Neural cell (in vitro differentiated cells): Measurements from ENCODE around the gene ISOC2. TPM values are rescaled to one million over a fixed set of nuclear protein-coding genes. Genes with fewer than 3 reads are reported as not detected.

Source experiments
- H2AFZ ChIP-seq: fragments of 200-600, 300-800 bp; sonication (generic), shearing (Covaris generic); 2 replicates; pipeline ENCODE4 v1.6.0; 2014; ENCODE audit warnings: low read depth, mild to moderate bottlenecking, antibody characterized with exemption, low read length, moderate library complexity
- H3F3A ChIP-seq: fragments of 200-600 bp; shearing (Covaris generic); 2 replicates; pipeline ENCODE4 v1.6.1; 2016; ENCODE audit warnings: mild to moderate bottlenecking, moderate library complexity, mixed read lengths, antibody characterized with exemption, low read length; ENCODE audit not compliant: insufficient read depth, poor library complexity, severe bottlenecking
- H3K27ac ChIP-seq: fragments of 200-600, 300-800 bp; sonication (generic), shearing (Covaris generic); 2 replicates; pipeline ENCODE4 v1.5.1; 2014; ENCODE audit warnings: mild to moderate bottlenecking, low read length, moderate library complexity
- H3K27me3 ChIP-seq: fragments of 300-800, 200-600 bp; sonication (generic), shearing (Covaris generic); 2 replicates; pipeline ENCODE4 v1.6.0; 2014; ENCODE audit warnings: mild to moderate bottlenecking, low read depth, low read length, moderate library complexity; ENCODE audit not compliant: insufficient read depth
- H3K36me3 ChIP-seq: fragments of 300-800, 200-600 bp; sonication (generic), shearing (Covaris generic); 2 replicates; pipeline ENCODE4 v1.5.1; 2014; ENCODE audit warnings: mild to moderate bottlenecking, antibody characterized with exemption, low read length, moderate library complexity; ENCODE audit not compliant: insufficient read depth
- H3K4me2 ChIP-seq: fragments of 300-800, 200-600 bp; sonication (generic), shearing (Covaris generic); 2 replicates; pipeline ENCODE4 v1.6.0; 2014; ENCODE audit warnings: mild to moderate bottlenecking, low read length
- H3K4me3 ChIP-seq: fragments of 300-800, 200-600 bp; sonication (generic), shearing (Covaris generic); 2 replicates; pipeline ENCODE4 v1.5.1; 2014; ENCODE audit warnings: mild to moderate bottlenecking, low read length, moderate library complexity
- H3K79me2 ChIP-seq: fragments of 200-600 bp; shearing (Covaris generic); replicated peaks from 2 replicates; pipeline ENCODE4 v1.6.0; 2014; ENCODE audit warnings: mild to moderate bottlenecking, low read length, moderate library complexity; ENCODE audit not compliant: insufficient read depth
- H3K9ac ChIP-seq: fragments of 300-800, 200-600 bp; sonication (generic), shearing (Covaris generic); 2 replicates; pipeline ENCODE4 v1.6.1; 2016; ENCODE audit warnings: mild to moderate bottlenecking, low read length, mixed read lengths
- H3K9me2 ChIP-seq: fragments of 200-600 bp; shearing (Covaris generic); 2 replicates; pipeline ENCODE4 v1.6.1; 2016; ENCODE audit warnings: mild to moderate bottlenecking, low read length, mixed read lengths; ENCODE audit not compliant: insufficient read depth
- H3K9me3 ChIP-seq: fragments of 200-600, 300-800 bp; sonication (generic), shearing (Covaris generic); 2 replicates; pipeline ENCODE4 v1.6.1; 2016; ENCODE audit warnings: mild to moderate bottlenecking, mixed run types, low read length, moderate library complexity, mixed read lengths
- H4K20me1 ChIP-seq: fragments of 200-600 bp; shearing (Covaris generic); 2 replicates; pipeline ENCODE4 v1.6.1; 2016; ENCODE audit warnings: mild to moderate bottlenecking, mixed run types; ENCODE audit not compliant: insufficient read depth
- EP300 ChIP-seq: fragments of 450-650 bp; conservative IDR thresholded peaks from 2 replicates; pipeline ENCODE4 v1.6.1; 2014; ENCODE audit warnings: antibody characterized with exemption, mild to moderate bottlenecking, moderate library complexity; ENCODE audit not compliant: poor library complexity, severe bottlenecking
- EZH2 ChIP-seq: fragments of 200-600, 300-800 bp; shearing (Covaris generic), sonication (generic); IDR thresholded peaks from 2 replicates; pipeline ENCODE4 v1.6.1; 2014; ENCODE audit warnings: antibody characterized with exemption, low read length, borderline replicate concordance, mild to moderate bottlenecking; ENCODE audit not compliant: insufficient read depth, poor library complexity, severe bottlenecking
- MXI1 ChIP-seq: fragments of 450-650 bp; conservative IDR thresholded peaks from 2 replicates; pipeline ENCODE4 v1.6.1; 2014; ENCODE audit warnings: antibody characterized with exemption, mild to moderate bottlenecking; ENCODE audit not compliant: poor library complexity, severe bottlenecking
- POLR2AphosphoS5 ChIP-seq: IDR thresholded peaks from 2 replicates; pipeline ENCODE4 v1.6.1; 2012
- RAD21 ChIP-seq: fragments of 450-650 bp; conservative IDR thresholded peaks from 2 replicates; pipeline ENCODE4 v1.6.1; 2014; ENCODE audit warnings: antibody characterized with exemption, mild to moderate bottlenecking, moderate library complexity
- SMC3 ChIP-seq: fragments of 450-650 bp; conservative IDR thresholded peaks from 2 replicates; pipeline ENCODE4 v1.6.1; 2014; ENCODE audit warnings: antibody characterized with exemption, mild to moderate bottlenecking, moderate library complexity; ENCODE audit not compliant: poor library complexity
- TAF1 ChIP-seq: IDR thresholded peaks from 2 replicates; pipeline ENCODE4 v1.6.1; 2012; ENCODE audit warnings: low read depth
- polyA plus RNA-seq: library from polyadenylated mRNA; depleted of rRNA; stranded (reverse); fragments of >200 nt; gene quantifications from 2 replicates; pipeline ENCODE4 v1.2.3, GENCODE V29; 2014
- TF ChIP-seq, protein P1 (sequence below): fragments of 450-650 bp; IDR thresholded peaks from 2 replicates; pipeline ENCODE4 v1.5.1; 2014; ENCODE audit warnings: antibody characterized with exemption, mild to moderate bottlenecking, moderate library complexity; ENCODE audit not compliant: poor library complexity, severe bottlenecking
- TF ChIP-seq, protein P2 (sequence below): IDR thresholded peaks from 2 replicates; pipeline ENCODE4 v1.6.1; 2012; ENCODE audit warnings: borderline replicate concordance

The ISOC2 gene
- polyA plus RNA-seq, 1 donor from 2014 or later = 48.1 TPM

DNA sequence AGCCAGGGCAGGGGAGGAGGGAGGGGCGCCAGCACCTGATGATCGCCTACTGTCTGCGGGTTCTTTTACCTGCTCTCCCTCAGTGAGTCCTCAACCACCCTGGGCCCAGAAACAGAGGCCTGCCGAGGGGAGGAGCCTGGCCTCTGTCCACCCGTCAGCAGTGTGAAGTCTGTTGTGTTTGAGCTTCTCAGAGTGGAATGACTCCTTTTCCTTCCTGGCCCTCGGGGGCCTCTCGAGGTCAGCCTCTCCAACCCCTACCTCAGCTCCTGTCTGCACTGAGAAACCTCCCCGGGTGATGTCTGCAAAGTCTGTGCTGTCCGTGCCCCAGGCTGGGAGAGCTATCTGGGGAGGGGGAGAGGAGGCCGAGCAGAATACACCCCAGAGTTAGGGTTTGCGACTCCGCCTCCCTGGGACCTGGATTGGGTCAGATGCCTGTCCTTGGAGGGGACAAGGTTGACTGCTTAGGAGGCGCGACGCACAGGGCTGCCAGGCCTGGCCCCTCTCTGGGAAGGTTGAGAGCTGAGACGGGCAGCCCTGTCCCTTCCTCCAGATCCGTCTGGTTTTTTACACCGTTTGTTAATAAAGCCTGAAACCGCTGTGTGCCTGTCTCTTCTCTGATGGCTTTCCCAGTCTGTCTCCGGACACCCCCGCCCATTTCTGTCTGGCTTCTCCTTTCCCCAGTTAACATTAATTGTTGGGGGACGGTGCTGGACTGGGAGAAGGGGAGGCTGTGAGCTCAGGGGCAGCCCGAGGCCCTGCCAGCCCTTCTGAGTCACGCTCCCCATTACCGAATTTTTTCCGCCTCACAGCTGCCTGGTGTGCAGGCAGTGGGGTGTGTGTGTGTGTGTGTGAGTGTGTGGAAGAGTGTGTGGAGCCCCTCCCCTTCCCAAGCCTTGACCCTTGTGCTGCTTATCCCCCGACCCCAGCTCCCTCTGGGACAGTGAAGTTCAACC lies 25.8 kb upstream of the ISOC2 start:
- Histone ChIP-seq H3K27ac (no peak overlapping the region), H3K79me2 (peaks cover 14% of the 10 kb centered on the region), H3K9ac (peak overlapping the region; percentile 95), H3K36me3 (no peaks in the 10 kb centered on the region), H4K20me1 (no peaks in the 10 kb centered on the region), H3K9me2 (no peaks in the 10 kb centered on the region), H3K27me3 (no peaks in the 10 kb centered on the region), H3K9me3 (no peaks in the 10 kb centered on the region), H3F3A (no peaks in the 10 kb centered on the region), H2AFZ (no peak overlapping the region), H3K4me3 (peak overlapping the region; percentile 47), H3K4me2 (no peak overlapping the region)
- no peak for TF ChIP-seq EP300

DNA sequence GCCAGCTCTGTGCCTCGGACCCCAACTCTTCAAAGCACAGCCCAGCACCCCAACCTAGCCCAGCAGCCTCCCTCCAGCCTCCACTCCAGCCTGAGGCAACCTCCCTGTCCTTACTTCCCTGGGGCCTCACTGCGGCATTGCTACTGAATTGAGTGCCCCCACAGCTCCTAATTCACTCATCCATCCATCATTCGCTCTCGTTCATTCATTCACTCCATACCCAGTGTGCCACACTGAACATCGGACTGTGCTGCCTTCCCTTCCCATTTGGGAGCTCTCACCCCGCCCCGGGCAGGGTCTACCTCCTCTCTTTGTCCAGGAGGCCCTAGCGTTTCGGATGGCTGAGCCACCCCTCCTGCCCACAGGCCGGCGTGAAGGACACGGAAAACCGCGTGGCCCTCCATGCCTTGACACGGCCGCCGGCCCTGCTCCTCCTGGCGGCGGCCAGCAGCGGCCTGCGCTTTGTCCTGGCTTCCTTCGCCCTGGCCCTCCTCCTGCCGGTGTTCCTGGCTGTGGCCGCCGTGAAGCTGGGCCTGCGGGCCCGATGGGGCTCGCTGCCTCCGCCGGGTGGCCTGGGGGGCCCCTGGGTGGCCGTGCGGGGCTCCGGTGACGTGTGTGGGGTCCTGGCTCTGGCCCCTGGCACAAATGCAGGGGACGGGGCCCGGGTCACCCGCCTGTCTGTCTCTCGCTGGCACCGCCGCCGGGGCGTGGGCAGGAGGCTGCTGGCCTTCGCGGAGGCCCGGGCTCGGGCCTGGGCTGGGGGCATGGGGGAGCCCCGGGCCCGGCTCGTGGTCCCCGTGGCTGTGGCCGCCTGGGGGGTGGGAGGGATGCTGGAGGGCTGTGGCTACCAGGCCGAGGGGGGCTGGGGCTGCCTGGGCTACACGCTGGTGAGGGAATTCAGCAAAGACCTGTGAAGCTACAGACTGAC lies 24.9 kb upstream of the ISOC2 start:
- no peaks in the 10 kb centered on the region for H3K9me2 ChIP-seq
- peaks cover 14% of the 10 kb centered on the region for H3K79me2 ChIP-seq
- no peaks in the 10 kb centered on the region for H3K27me3 ChIP-seq
- TF ChIP-seq EZH2 = no peak
- no peak for TF ChIP-seq MXI1
- no peak for TF ChIP-seq POLR2AphosphoS5
- no peak for TF ChIP-seq EP300
- TF ChIP-seq, protein P1, sequence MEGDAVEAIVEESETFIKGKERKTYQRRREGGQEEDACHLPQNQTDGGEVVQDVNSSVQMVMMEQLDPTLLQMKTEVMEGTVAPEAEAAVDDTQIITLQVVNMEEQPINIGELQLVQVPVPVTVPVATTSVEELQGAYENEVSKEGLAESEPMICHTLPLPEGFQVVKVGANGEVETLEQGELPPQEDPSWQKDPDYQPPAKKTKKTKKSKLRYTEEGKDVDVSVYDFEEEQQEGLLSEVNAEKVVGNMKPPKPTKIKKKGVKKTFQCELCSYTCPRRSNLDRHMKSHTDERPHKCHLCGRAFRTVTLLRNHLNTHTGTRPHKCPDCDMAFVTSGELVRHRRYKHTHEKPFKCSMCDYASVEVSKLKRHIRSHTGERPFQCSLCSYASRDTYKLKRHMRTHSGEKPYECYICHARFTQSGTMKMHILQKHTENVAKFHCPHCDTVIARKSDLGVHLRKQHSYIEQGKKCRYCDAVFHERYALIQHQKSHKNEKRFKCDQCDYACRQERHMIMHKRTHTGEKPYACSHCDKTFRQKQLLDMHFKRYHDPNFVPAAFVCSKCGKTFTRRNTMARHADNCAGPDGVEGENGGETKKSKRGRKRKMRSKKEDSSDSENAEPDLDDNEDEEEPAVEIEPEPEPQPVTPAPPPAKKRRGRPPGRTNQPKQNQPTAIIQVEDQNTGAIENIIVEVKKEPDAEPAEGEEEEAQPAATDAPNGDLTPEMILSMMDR = no peak
- TF ChIP-seq SMC3 = no peak
- TF ChIP-seq TAF1 = no peak
- TF ChIP-seq RAD21 = no peak
- TF ChIP-seq, protein P2, sequence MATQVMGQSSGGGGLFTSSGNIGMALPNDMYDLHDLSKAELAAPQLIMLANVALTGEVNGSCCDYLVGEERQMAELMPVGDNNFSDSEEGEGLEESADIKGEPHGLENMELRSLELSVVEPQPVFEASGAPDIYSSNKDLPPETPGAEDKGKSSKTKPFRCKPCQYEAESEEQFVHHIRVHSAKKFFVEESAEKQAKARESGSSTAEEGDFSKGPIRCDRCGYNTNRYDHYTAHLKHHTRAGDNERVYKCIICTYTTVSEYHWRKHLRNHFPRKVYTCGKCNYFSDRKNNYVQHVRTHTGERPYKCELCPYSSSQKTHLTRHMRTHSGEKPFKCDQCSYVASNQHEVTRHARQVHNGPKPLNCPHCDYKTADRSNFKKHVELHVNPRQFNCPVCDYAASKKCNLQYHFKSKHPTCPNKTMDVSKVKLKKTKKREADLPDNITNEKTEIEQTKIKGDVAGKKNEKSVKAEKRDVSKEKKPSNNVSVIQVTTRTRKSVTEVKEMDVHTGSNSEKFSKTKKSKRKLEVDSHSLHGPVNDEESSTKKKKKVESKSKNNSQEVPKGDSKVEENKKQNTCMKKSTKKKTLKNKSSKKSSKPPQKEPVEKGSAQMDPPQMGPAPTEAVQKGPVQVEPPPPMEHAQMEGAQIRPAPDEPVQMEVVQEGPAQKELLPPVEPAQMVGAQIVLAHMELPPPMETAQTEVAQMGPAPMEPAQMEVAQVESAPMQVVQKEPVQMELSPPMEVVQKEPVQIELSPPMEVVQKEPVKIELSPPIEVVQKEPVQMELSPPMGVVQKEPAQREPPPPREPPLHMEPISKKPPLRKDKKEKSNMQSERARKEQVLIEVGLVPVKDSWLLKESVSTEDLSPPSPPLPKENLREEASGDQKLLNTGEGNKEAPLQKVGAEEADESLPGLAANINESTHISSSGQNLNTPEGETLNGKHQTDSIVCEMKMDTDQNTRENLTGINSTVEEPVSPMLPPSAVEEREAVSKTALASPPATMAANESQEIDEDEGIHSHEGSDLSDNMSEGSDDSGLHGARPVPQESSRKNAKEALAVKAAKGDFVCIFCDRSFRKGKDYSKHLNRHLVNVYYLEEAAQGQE = no peak
- peak overlapping the region; percentile 90 for H3K4me3 ChIP-seq
- H2AFZ ChIP-seq = no peak overlapping the region
- no peaks in the 10 kb centered on the region for H3K36me3 ChIP-seq
- peak overlapping the region; percentile 95 for H3K9ac ChIP-seq
- H3F3A ChIP-seq = no peaks in the 10 kb centered on the region
- no peaks in the 10 kb centered on the region for H3K9me3 ChIP-seq
- H3K4me2 ChIP-seq = peak overlapping the region; percentile 88
- peak overlapping the region; percentile 87 for H3K27ac ChIP-seq
- H4K20me1 ChIP-seq = no peaks in the 10 kb centered on the region
